Stomach (tissue), 4 donors: Measurements from ENCODE around the gene GRIK2.

Source experiments
- CTCF ChIP-seq, 7 experiments: fragments of 450-650 bp in 4 of 7; fragments of 200-600 bp in 3 of 7; sonication (generic) in 3 of 7; IDR thresholded peaks; one replicate each; pipeline ENCODE4 v1.5.1; 2016 to 2019; ENCODE audit warnings: antibody characterized with exemption in 7 of 7, control low read depth in 2 of 7, mild to moderate bottlenecking in 1 of 7
- POLR2A ChIP-seq, 4 donors: fragments of 450-650 bp; IDR thresholded peaks; one replicate each; pipeline ENCODE4 v1.6.1; 2016; ENCODE audit warnings: antibody characterized with exemption in 4 of 4, control low read depth in 2 of 4, mild to moderate bottlenecking in 1 of 4, moderate library complexity in 1 of 4

GRCh38 chr6:101784094-101784493 lies 390.6 kb downstream of the GRIK2 start:
- TF ChIP-seq CTCF (IDR thresholded peaks at IDR 0.05) (no peak), POLR2A (IDR thresholded peaks at IDR 0.05) (no peak)
